Midbrain (tissue), 1 donor: Measurements from ENCODE around the gene MRPL52.
"Not testable (repeated sequence)": the region's sequence is repeated elsewhere in the genome, so short reads cannot be mapped to it uniquely, and the experiment has no call there.

Experiments
- DNase-seq: peaks from one replicate; lab custom pipeline; 2025; lab: John Stamatoyannopoulos, UW

Gene MRPL52

DNA sequence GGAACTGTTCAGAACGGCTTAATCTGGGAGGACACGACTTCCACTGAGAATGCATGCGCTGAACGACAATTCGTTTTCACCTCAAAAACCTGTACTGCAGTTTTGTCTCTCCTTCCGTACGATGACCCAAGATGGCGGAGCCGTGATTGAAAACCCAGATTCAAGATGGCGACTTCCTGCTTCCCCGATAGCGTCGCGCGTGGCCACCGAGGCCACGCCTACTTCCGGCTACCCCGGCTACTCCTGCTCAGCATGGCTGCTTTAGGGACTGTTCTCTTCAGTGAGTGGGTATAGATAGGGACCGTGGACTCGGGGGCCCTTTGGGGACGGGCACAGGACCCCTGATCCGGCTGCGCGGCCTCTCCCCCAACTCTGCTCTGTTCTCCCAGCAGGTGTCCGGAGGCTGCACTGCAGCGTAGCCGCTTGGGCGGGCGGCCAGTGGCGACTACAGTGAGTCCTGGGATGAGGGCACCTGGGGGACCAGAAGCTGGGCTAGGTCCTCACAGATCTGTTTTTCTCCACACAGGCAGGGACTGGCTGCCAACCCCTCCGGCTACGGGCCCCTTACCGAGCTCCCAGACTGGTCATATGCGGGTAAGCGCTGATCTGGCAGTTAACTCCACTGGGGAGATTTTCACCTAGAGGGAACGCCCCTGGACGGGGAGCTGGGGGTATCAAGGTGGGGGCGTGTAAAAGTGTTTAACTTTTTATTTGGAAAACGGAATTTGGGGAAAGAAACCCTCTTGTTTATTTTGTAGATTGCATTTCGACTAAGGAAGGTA, at the start of gene MRPL52:
TSS of gene MRPL52 (plus strand) at position 227 of the 782 bp plus-strand sequence. CDS start at position 253, 26 bp downstream.
- DNase-seq, result peak; percentile 96

DNA sequence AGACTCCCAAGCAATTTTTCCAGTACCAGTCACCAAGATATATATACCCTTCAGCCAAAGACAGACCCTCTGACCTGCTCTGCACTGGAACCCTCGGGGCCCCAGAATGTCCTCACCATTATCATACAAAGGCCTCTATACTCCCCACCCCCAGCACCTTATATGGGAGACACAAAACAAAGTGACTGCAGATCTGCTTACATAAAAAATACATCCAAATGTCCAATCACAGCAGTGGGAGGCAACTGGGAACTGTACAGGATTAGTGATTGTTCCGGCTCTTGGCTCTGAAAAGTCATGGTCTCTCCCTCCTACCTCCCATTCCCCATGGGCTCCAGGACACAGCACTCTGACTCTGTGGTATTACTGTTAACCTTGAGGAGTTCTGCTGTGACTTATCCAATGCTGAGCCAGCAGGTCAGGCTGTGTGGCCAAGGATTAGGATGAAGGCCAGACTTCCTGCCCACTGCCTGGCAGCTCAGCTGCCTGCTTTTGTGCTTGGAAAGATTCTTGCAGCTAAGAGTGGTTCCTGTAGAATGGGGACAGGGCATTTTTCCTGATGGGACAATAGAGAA, 49.5 kb upstream of the MRPL52 start:
- no peak for DNase-seq

DNA sequence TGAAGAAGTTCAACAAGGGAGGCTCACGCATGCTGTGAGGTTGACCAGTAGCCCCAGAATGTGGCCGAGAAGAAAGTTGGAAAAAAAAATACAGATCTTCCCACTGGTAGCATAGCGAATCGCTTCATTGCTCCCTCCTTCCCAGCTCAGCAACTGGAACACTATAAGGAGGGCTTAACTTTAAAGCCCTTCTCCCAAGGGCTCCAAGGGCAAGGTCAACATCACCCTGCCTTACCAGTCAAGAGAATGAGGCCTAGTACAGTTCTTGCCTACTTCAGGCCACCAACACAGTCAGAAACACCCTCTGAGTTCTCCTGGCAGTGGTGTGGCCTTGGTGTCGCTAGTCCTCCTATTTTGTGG, 48.8 kb upstream of the MRPL52 start:
- no peak for DNase-seq

DNA sequence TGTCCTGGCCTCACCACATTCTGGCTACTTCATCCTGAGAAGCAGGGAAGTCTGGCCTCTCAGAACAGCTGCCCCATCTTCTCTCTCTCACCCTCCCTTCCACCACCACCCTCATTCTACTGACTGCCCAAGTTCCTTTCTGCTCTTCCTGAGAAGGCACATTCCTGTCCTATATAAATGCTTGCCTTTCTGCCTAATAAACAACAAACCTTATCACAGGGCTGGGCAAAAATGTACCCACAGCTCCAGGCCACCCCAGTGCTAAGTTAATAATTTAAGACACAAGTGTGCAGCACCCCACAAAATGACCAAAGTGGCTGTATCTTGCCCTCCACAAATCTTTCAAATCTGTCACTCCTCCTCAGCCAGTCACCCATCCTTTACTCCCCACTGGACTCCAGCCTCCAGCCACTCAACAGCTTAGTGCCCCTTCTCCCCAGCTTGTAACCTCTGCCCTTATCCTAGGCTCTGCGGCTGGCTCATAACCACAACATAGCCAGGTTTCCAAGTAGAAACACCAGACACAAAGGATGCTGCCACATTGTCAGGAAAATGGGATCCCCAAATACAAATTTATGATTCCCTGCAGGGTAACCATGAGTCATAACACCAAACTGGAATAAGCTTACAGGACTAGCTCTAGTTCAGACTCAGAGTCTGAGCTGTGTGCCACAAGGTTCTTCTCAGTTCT, 48.2 kb upstream of the MRPL52 start:
- DNase-seq, result no peak

GRCh38 chr14:22786685-22787084, 43.0 kb upstream of the MRPL52 start:
- no peak for DNase-seq

DNA sequence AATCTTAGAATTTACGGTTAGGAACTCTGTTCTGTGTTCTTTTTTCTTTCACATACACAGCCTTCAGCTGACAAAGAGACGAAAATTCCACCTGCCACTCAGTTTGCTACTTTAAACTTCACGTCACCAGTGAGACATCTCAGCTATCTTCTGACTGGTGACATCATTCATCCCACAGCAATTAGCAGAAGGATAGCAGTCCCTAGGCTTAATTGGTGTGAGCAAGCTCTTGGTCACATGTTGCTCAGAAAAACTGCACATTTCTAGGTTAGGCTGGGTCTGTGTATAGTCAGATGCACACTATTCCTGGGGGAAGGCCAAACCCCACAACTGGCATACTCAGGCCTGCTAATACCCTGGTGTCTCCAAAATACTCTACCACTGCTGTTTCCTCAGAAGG, 38.4 kb upstream of the MRPL52 start:
- no peak for DNase-seq

DNA sequence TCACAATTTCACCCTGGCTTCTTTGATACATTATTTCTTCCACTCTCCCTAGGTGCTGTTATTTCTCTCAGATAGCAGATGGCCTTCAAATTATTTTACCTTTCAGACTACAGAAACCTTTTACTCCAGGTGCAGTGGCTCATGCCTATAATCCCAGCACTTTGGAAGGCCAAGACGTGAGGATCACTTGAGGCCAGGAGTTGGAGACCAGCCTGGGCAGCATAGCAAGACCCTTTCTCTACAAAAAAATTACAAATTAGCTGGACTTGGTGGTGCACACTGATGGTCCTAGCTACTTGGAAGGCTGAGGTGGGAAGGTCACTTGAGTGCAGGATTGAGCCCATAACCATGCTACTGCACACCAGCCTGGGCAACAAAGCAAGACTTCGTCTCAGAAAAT, 37.5 kb upstream of the MRPL52 start:
- DNase-seq, result no peak

GRCh38 chr14:22793550-22793949, 36.1 kb upstream of the MRPL52 start:
- DNase-seq, result not testable (repeated sequence)

GRCh38 chr14:22793976-22794375, 35.7 kb upstream of the MRPL52 start:
- no peak for DNase-seq

DNA sequence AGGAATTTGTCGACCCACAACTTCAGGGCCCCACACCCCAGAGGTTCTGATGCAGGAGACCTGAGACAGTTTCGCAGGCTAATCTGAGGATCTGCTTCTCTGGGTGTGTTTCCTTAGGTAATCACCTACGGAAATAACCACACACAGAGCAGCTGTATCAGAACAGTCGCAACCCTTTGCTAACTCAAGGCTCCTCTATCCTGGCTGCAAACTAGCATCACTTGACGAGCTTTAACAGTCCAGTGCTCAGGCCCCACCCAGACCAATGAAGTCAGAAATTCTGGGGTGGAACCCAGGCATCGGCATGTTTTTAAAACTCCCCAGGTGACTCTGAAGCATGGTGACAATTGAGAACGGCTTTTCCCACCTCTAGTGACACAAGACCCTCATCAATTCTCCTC, 35.1 kb upstream of the MRPL52 start:
- DNase-seq, result no peak

DNA sequence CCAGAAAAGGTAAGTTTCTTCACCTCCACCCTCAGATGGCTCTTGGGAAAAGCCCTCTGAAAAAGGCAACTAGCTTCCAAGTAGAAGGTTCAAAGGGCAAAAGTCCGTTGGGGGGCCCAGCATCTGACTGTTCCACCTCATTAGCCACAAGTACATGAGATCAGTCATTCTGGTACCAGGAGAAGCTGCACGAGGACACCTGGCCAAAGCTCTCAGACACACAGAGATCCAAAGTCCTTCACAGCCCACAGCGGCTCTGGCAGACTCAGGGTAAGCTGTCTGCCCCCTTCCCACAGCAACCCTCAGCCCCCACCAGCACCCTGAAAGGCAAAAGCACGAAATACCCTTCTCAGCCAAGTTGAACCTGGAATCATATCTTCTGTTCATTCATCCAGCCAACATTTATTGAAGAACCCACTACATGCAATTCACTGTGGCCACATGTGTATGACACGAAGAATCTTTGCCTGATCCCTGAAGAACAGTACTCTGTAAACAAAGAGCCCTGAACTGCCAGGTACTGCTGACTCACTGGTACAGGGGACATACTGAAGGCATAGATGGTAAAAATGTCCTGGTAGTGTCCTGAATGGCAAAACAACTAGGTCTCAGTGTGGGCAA, 33.5 kb upstream of the MRPL52 start:
- no peak for DNase-seq

- no peak for DNase-seq
These were observed 32.4 kb upstream of the MRPL52 start for GRCh38 chr14:22797017-22797917.

- DNase-seq, result no peak
These were observed 31.2 kb upstream of the MRPL52 start for GRCh38 chr14:22798528-22798927.

- DNase-seq, result no peak
These were observed 29.3 kb upstream of the MRPL52 start for GRCh38 chr14:22800346-22800745.

- DNase-seq, result no peak
These were observed 28.0 kb upstream of the MRPL52 start for GRCh38 chr14:22801716-22802115.

GRCh38 chr14:22802860-22803686, 26.6 kb upstream of the MRPL52 start:
- DNase-seq, result no peak

- DNase-seq, result no peak
These were observed 26.1 kb upstream of the MRPL52 start for GRCh38 chr14:22803687-22803974.

- not testable (repeated sequence) for DNase-seq
These were observed 24.5 kb upstream of the MRPL52 start for GRCh38 chr14:22805235-22805634.

- no peak for DNase-seq
These were observed 22.1 kb upstream of the MRPL52 start for GRCh38 chr14:22807432-22808087.

DNA sequence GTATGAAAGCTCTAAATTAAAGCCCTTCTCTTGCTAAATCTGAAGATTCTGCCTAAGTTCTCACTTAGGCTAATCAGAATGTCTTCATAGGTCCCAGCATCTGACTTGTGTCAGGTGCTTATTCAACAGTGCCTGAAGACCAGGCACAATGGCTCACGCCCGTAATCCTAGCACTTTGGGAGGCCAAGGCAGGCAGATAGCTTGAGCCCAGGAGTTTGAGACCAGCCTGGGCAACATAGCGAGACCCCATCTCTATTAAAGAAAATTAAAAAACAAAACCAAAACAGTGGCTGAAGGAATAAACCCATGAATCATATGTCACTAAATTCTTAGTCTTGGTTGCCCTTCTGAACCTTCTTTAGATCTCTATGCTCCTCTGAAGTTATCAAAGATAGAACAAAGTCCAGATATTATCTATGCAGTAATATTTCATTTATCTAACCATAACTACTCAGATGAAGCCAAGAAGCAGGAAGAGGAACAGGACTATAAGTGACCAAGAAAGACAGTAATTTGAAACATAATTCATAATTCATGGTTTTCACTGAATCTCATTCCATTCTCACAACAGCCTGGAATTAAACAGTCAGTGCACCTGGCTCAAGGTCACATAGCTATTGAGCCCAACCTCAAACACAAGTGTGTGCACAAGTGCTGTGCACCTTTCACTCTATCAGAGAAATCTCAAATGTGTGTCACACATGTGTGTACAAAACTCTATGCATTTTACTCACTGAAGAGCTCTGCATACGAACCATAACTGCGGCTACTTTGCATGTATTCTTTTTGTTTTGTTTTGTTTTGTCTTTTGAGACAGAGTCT, 21.1 kb upstream of the MRPL52 start:
- DNase-seq, result no peak
